HPDE6-E6E7 (cell line): ENCODE measurements around the gene C1RL.
"Not testable (repeated sequence)": the region's sequence is repeated elsewhere in the genome, so short reads cannot be mapped to it uniquely, and the experiment has no call there.

Source experiments
- DNase-seq: peaks from one replicate; pipeline ENCODE4 v3.0.0; 2011; ENCODE audit warnings: missing footprints; ENCODE audit errors: extremely low spot score

C1RL gene

DNA sequence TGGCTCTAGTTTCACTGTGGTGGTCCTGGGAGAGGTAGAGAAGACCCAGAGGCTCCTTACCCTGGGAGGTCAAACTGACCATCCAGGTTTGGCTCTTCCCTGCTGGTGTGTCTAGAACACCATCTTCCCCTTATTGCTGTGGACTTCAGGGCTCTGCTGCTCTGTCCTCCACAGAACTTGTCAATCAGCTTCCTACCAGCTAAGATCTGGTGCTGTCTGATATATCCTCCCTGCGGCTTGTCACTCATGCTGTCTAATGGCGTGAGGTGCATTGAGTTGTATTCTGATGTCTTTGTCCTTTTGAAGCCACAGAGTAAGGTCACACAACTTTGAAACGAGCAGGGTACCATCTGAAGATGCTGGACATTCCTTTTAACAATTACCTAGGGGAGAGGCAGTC, 7.2 kb upstream of the C1RL start:
- no peak for DNase-seq

DNA sequence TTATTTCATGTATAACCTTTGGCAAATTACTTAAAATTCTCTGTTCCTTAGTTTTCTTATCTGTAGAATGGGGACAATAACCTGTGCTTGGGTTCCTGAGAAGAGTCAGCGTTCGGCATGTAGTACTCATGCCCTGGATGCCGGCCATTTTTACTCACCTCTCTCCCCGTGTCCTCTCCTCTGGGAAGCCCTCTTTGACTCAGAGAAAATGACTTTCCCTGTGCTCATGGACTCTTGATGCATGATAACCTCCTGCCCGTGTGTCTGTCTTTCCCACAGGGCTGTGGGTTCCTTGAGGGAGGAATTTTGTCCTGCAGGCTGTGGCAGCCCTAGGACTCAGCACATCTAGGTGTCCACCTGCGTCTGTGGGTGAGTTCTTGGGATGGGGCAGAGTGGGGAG, 5.8 kb upstream of the C1RL start:
- DNase-seq, result no peak

DNA sequence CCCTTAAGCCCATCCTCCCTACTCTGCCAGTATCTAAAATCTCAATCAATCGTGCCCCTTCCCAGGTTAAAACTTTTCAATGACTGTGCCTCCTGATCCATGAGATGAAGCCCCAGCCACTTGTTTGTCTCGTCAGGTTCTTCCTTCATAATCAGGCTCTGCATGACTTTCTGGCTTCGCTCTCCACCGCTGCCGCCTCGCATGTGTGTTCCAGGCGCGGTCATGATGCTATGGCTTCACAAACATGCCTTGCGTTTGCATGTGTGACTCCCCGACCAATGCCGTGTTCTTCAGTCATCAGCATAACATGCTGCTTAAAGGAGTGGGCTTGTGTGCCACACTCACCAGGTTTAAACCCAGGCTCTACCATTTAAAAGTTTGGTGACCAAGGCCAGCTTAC, 5.0 kb upstream of the C1RL start:
- no peak for DNase-seq

DNA sequence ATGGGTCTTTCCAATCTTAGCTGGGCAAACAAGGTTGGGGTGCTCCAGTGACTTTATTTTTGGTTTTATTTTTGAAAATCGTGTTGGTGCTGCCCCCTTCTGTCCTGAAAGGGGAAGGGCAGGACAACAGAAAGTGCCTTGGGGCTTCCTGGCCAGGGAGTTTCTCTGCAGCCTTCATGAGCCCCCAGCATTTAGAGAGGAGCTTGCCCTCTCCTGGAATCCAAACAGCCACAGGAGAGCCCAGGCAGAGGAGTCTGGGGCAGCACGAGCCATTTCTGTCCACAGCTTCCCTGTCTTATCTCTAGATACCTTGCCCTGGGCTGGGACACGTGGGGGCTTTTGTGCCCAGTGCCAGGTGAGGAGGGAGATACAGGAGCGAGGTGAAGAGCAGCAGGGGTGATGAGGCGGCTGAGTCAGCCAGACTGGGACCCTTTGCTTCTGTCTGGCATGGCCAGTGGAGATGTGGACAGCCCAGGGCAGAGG, 4.4 kb upstream of the C1RL start:
- peak; percentile 47 for DNase-seq

DNA sequence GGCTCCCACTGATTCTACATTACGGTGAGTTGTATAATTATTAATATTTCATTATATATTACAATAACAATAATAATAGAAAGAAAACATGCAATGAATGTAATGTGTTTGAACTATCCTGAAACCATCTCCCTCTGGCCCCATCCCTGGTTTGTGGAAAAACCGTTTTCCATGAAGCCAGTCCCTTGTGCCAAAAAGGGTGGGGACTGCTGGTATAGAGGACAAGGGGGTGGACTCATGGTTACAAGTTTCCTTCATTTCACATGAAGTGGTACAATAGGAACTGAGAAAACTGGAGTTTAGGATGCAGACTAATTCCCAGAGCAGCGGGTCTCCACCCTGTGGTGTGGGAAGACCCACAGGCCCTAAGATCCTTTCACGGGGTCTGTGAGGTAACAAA, 3.0 kb upstream of the C1RL start:
- no peak for DNase-seq

DNA sequence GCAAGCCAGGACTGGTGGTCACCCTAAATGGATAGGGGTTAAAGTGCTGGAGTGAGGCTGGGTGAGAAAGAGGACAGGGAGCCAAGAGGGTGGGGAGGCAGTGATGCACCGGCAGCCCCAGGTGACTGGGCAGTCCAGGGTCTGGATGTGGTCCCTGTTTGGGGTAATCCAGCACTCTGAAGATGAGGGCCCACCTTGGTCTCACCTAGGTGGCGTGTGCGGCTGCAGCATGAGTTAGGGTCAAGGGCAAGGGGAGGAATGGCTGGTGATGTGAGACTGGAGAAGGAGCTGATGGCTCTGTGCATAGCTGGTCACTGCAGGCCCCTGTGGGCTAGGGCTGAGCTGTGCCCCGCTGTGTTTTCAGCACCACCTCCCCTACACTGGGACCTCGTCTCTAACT, 1.6 kb upstream of the C1RL start:
- no peak for DNase-seq

DNA sequence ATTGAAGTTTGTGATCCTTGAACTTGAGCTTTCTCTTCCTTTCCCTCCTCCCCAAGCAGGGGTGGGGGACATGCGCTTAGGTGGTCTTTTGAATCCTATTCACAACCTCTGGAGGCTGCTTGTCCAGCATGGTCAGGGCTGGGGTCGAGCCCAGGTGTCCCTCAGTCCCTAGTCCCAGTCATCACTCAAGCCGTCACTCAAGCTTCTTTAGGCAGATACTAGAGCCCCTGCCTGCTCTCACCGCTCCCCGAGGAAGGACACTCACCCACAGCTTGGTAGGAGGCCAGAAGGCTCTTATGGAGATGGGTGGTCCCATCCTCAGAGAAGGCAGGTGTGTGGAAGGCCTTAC, 532 bp upstream of the C1RL start:
- DNase-seq, result no peak

DNA sequence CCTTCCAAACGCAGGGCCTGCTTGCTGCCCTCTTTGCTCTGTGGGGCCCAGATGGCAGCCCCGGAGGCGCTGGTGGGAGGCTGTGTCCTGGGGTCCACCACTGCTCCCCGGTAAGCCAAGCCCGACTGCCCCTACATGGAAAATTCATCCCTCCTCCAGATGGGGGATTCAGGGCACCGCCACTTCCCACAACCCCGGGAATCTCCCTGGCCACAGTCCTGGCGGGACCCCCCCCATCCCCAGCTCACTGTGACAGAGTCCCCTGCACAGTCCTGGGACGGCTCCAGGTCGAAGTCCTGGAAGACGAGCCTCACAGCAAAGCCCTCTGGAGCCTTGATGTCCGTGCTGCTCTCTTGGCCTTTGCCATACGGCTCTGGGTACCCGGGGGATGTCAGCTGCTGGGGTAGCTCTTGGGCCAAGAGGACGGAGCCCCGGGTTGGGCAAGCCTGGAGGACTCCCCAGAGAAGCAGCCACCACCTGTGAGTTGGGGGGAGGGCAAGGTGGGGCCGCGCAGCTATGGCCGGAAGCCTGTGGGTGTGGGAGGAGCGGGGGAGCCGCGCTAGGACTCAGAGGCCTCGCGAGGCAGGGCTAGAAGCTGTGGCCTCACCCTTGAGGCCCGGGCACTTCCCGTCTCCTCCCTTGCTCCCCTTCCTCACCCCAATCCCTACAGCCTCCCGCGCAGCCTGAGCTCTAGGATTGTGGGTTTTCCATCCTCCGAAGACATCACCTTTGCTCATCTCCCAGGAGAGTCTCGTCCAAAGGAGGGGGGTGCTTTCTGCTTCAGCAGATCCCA, 815 bp downstream of the C1RL start:
- DNase-seq, result peak; percentile 86

DNA sequence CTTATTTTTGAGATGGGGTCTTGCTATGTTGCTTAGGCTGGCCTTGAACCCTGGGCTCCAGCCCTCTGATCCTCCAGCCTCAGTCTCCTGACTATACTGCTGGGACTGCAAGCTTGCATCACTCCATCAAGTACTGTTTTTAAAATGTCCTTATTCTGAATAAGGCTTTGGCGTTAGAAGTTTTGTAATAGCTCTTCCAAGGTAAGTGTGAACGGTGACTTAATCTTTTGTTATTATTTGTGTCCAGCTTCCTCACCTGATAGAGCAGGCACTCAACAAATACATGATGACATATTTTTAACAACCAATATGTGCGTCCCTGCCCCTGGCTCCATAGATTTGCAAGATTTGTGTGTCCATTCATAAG, 1.4 kb downstream of the C1RL start:
- DNase-seq, result no peak

DNA sequence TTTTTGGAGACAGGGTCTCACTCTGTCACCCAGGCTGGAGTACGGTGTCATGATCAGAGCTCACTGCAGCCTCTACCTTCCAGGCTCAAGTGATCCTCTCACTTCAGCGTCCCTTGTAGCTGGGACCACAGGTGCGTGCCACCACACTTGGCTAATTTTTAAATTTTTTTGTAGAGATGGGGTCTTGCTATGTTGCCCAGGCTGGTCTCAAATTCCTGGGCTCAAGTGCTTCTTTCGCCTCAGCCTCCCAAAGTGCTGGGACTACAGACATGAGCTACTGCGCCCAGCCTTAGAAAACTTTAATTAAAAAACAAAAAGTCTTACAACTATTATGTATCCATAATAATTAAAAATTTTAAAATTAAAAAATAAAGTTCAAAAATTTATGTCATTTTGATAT, 1.8 kb downstream of the C1RL start:
- not testable (repeated sequence) for DNase-seq

DNA sequence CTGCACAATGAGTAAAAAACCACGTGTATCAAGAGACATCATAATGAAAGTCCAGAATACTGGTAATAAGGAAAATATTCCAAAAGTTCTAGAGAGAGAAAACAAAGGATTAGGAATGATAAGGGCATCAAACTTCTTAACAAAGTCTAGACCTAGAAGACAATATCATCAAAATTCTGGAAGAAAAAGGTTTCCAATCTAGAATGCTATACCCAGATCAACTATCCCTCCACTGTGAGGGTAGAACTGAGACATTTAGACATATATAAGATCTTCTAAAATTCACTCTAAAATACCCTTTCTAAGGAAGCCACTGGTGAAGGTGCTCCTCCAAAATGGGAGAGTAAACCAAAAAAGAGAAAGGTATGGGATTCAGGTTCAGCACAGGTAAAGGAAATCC, 2.9 kb downstream of the C1RL start:
- no peak for DNase-seq

DNA sequence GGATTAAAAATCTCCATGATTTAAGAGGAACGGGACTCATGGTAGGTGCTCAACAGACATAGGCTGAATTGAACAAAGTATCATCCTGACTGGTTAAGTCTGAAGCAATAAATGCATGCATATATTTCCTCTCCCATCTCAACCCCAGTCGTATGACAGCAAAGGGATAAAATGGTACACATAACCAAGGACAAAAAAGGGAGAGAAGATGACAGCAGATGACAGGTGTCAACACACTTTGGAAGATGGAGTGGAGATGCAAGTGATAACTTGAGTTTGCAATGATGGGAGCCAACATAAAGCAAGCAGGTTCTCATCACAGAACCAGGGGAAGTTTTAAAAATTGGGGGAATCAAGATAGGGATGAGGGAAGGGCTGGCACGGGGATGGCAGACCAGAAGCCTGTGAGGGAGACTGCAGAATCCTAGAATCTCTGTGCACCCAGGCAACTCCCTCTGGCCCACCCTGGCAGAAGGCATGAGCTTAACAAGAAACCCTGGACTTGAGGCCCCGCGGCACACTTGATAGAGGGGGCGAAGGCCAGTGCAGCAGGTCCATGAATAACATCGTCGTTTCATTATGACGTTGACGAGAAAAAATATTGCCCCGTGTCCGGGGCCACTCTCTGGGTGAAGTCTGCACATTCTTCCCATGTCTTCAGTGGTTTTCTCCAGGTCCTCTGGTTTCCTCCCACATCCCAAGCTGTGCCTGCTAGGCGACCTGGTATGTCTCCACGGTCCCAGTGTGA, 5.0 kb downstream of the C1RL start:
- DNase-seq, result no peak

DNA sequence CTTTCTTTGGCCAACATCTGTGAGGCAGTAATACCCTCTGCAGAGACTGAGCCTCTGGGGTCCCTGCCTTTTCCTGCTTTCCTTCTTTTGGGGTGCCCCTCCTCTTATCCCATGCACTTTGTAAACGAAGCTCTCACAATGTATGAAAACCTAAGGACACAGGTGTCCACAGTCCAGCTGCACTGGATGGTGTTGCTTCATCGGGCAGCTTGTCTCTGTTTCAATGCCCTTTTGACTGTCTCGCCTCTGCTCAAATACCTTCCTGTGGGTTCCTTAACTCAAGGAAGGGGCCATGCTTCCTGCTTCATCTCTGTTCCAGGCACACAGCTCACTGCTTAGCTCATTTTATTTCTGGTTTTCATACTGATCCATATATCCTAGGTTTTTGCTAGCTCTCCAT, 6.4 kb downstream of the C1RL start:
- DNase-seq, result no peak

DNA sequence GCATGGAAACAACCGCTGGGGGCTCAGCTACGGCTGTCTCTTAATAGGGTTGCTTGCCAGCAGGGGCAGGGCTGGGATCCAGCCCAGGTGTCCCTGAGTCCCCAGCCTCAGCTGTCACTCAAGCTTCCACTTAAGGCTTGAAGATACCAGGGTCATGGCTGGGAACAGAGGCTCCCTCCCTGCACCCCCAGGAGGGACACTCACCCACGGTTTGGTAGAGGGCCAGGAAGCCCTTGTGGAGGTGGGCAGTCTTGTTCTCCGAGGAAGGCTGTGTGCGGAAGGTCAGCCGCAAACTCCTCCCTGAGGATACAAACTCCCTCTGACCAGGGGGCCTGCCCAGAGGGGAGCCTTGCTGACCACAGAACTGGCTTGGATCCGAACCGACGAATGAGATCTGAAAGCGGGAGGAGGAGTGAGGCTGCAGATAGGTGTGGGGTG, 7.3 kb downstream of the C1RL start:
- no peak for DNase-seq

DNA sequence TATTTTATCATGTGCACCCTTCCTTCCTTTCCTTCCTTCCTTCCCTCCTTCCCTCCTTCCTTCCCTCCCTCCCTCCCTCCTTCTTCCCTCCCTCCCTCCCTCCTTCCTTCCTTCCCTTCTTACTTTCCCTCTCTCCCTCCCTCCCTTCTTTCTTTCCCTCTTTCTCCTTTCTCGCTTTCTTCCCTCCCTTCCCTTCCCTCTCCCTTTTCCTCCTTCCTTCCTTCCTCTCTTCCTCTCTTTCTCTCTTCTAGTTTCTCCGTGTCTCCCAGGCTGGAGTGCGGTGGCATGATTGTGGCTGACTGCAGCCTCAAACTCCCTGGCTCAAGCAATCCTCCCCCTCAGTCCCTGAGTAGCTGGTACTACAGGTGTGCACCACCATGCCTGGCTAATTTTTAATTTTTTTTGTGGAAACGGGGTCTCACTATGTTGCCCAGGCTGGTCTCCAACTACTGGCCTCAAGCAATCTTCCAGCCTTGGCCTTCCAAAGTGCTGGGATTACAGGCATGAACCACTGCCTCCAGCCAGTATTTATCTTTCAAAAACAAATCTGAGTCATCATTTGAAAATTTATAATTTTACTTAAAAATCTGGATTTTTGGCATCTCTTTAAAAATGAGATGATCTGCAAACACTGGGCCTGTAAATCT, 7.8 kb downstream of the C1RL start:
- no peak for DNase-seq

DNA sequence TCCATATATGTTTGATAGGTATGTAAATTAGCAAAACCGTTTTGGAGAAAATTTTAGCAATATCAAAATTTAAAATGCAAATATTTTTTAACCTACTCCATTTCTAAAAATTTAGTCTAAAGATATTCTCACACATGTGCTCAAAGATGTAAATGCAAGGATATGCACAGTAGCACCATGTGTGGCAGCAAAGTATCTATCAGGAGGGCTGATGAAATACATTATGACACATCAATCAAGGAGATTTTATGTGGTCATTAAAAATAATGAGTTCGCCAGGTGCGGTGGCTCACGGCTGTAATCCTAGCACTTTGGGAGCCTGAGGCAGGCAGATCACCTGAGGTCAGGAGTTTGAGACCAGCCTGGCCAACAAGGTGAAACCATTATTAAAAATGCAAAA, 8.8 kb downstream of the C1RL start:
- DNase-seq, result no peak

DNA sequence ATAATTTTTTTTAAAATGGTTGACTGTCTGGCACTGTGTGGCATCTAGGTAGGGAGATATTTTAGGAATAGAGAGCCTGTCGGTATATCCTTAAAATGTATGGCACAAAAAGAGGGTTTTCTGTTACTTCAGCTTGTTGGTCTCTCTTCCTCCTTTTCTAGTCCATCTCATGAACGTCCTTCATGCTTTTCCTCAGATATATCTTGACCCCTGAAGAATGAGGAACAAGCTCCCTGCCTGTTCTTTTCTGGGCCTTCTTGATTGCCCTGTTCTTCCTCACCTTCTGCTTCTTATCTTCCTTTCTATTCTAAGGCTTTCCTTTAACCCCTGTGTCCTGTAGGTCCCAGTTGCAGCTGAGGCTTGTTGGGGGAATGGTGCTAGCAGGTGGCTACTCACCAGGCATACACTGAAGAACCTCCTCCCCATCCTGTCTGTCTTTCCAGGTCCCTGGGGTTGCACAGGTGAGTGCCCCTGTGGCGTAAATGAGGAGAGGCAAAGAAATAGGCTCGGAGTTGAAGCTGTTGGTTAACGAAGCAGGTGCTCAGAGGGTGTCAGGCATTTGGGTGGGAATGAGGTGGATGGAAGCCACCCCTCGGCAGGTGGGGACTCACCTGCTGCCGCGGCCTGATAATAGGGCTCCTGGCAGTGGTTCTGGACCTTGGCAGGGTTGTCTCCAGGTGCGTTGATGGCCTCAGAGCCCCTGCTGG, 9.6 kb downstream of the C1RL start:
- DNase-seq, result no peak

DNA sequence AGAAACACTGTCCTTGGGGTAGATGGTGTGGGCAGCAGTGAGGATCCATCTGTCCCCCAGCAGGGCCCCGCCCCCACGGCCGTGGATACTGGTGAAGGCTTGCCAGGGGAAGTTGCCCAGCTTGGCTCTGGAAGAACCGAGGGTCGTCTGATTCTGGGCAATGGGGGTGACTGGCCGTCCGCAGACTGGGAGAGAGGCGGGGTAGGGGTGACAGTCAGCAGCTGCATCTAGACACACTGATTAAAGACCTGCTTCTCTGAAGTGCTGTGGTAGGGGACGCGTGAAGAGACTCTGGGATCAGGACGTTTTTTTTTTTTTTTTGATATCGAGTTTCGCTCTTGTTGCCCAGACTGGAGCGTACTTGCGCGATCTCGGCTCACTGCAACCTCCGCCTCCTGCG, 12.0 kb downstream of the C1RL start:
- no peak for DNase-seq

DNA sequence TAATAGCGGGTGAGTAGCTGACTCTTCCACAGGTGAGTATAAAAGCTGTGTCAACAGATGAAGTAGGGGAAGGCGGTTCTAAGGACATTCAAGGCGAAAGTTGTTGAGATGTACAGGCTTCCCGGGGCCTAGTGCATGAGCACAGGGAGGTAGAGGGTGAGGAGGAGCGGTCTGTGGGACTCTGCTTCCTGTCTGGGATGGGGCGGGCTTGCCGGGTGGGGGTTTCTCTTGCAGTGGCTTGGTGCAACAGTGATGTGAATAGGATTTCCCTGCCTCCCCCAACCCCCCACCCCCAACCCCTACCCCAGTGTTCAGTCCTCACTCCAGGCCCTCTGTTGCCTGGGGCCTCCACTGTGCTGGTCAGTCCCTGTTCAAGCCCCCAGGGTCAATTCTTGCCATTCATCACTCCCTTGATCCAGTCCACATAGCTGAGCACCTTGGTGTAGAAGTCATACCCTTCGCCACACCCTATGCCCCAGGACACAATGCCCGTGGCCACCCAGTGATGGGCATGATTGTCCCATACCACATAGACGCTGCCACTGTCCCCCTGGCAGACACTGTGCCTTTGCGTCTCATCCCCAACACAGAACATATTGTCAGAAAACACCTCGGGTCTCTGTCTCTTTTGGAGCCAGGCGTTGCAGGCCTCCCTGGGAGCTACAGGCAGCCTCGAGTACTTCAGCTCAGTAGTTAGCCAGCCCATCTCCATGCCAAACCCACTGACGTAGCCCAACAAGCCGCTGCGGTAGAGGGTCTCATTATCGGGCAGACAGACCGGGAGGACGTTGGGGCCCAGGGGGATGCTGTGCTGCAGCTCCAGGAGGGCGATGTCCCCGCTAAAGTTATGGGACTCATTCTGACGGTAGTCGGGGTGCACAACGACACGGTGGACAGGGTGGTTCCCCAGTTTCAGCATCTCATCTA, 12.7 kb downstream of the C1RL start:
- no peak for DNase-seq

DNA sequence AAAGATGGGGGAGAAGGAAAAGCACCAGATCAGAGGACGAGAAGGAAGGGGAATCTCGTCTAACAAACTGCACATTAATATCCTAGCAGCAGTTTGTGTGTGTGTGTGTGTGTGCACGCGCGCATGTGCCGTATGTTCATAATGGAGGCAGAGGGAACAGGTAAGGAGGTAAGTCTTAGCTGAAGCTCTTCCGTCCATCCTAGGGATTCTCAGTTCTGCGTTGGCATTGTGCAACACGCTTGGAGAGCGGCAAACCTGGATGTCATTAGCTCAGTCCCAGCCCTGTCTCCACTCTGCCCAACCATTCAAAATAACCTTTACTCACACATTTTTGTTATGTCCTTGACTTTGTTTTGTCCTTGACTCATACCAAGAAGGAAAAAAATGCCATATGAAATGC, 15.1 kb downstream of the C1RL start:
- no peak for DNase-seq

DNA sequence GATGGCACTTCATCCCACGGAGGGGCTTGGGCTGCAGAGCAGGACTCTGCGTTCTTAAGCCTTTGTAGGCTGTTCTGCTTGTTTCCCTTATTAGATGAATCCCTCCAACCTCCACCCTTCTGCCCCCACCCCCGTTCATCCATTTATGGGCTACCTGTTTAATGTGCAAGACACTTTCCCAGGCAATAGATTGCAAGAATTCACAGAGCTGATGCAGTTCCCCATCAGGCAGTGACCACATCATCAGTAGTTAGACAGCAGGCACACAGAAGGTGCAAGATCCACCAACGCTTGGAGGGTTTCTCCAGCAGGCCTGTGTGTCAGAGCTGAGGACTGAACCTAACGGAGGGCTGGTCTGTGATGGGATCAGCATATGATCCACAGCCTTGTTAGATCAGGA, 15.5 kb downstream of the C1RL start:
- no peak for DNase-seq
